ENCODE results near the gene OR10A2.
"Not testable (repeated sequence)": the region's sequence is repeated elsewhere in the genome, so short reads cannot be mapped to it uniquely, and the experiment has no call there.

OR10A2 gene

GRCh38 chr11:6900327-6900999, 37.6 kb downstream of the OR10A2 start:
- DNase-seq (ENCODE audit: extremely low read depth, low read depth), result no peak
- TF ChIP-seq CTCF (IDR thresholded peaks at IDR 0.05; ENCODE audit: low read depth, low read length), result no peak

- not testable (repeated sequence) for DNase-seq (ENCODE audit: extremely low read depth, low read depth)
These were observed 41.9 kb downstream of the OR10A2 start for GRCh38 chr11:6904804-6905203.

GRCh38 chr11:6911378-6911777, 48.5 kb downstream of the OR10A2 start:
- no peak for TF ChIP-seq CTCF (IDR thresholded peaks at IDR 0.05; ENCODE audit: low read depth, low read length)
- no peak for DNase-seq (ENCODE audit: extremely low read depth, low read depth)

GRCh38 chr11:6911948-6912347, 49.1 kb downstream of the OR10A2 start:
- TF ChIP-seq CTCF (IDR thresholded peaks at IDR 0.05; ENCODE audit: low read depth, low read length), result no peak

GRCh38 chr11:6919698-6920097, 56.8 kb downstream of the OR10A2 start:
- DNase-seq (ENCODE audit: extremely low read depth, low read depth), result no peak
- TF ChIP-seq CTCF (IDR thresholded peaks at IDR 0.05; ENCODE audit: low read depth, low read length), result no peak

More at GRCh38 chr11:6911948-6912347, 49.1 kb downstream of the OR10A2 start:
- no peak for DNase-seq (ENCODE audit: extremely low read depth, low read depth)

GRCh38 chr11:6920702-6921101, 57.8 kb downstream of the OR10A2 start, which contains the start of gene OR2D3:
OR2D3 (plus strand) TSS chr11:6921002; CDS start chr11:6921002, 0 bp downstream.
- TF ChIP-seq CTCF (IDR thresholded peaks at IDR 0.05; ENCODE audit: low read depth, low read length), result no peak
- DNase-seq (ENCODE audit: extremely low read depth, low read depth), result no peak
